NCI-H1092 treated with DMSO at 0.1 percent for 48 hours (cell line): ENCODE results near the gene HELT.
"Not testable (repeated sequence)": the region's sequence is repeated elsewhere in the genome, so short reads cannot be mapped to it uniquely, and the experiment has no call there.

Source experiments
- DNase-seq: peaks from one replicate; lab custom pipeline; 2025; lab: John Stamatoyannopoulos, UW

The HELT gene

DNA sequence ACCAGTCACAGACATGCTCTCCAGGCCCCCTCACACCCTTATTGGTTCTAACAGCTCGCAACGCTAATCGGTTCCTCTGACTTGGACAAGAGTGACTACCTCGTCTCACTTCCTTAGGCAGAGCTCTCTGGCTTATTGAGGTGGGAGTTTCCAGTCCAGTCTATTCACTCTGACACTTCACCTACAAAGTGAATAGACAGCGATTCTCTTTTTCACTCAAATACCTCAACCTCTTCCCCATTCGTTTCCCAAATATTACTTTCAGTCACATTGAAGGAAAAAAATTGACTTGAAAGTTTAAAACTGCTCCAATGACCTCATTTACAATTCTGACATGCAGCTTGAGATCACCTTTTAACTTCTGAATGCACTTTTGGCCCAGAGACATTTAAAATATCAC, 17.7 kb downstream of the HELT start:
- DNase-seq: no peak

DNA sequence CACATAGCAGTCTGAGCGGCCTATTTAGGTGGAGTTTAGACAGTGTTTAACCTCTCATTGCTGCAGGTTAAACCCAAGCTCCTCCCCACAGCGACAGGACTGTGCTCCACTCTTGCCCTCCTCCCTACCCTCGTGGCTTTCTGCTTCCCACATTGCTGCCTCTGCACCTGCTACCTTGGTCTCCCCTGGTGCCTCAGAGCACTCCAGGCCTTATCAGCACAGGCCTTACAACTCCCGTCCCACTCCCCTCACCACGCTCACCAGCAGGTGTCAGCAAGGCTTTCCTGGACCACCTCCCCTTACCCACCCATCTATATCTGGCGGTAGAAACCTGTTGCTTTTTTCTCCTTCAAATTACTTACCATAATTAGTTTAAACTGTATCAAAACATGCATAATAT, 18.6 kb downstream of the HELT start:
- no peak for DNase-seq

DNA sequence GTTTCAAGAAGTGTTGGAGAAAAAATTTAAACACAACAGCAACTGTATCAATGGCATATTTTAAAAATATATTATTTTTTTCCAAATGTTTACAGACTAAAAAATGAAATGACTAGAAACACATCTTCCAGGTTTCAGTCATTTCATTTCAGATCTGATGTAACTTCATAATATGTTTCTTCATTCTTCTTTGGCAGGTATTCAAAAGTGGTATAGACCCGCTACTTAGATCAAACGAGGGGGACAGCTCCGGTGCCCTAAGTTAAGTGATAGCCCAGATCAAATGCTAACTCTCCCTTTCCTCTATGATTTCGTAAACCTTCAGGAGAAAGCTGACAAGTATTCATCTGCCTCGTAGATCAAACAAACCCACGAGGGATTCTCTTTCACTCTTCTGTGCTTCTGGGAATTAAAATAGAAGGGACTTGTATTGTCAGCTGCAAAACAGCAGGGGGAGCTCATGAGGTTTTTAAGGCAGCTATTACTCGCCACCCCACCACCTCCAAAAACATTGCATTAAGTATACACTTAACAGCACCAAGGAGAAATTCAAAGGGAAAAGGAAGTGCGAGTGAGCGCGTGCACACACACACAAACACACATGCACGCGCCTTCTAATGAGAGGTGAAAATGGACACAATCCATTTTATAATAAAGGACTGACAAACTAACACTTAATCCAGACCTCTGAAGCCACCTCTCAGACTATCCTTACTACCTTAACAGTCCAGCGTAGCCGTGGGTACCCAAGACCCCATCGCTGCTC, 21.4 kb downstream of the HELT start:
- peak; percentile 65 for DNase-seq

DNA sequence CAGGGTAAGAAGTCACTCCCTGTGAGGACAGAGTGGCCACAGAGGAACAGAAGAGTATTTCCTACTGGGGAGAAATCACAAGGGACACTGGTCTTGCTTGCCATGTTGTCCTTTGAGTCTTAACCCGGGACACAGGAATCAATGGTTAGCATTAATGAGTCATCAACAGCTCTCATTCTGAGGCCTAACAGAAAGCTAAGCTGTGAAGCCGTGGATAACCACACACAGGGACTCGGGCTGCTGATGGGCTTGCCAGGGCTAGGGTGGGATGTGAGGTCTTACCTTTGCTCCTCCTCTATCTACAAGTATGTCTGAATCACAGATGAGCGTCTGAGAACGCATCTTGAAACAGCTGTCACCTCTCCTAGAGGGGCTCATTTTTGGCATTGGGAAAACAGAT, 22.2 kb downstream of the HELT start:
- no peak for DNase-seq

DNA sequence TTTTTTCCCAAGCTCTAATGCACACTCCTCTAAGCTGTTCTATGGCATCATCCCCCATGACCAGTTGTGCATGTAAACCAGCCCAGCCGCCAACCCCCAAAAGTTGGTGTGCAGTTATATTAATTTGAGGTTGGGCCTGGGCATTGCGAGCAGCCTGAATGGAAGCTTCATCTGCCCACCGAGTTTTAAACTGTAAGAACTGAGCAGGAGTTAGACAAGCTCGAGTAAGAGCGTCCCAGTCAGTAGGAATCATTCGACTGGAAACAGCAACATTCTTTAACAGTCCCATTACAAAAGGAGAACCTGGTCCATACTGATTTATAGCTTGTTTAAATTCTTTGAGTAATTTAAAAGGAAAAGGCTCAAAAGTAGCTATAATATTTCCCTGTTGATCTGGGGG, 32.0 kb downstream of the HELT start:
- DNase-seq: not testable (repeated sequence)

DNA sequence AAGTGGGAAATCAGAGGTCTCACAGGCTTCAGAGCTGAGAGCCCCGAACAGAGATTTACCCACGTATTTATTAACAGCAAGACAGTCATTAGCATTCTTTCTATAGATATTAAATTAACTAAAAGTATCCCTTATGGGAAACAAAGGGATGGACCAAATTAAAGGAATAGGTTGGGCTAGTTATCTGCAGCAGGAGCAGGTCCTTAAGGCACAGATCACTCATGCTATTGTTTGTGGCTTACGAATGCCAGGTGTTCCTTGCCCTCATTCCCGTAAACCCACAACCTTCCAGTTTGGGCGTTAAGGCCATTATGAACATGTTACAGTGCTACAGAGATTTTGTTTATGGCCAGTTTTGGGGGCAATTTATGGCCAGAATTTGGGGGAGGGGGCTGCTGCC, 33.0 kb downstream of the HELT start:
- not testable (repeated sequence) for DNase-seq

DNA sequence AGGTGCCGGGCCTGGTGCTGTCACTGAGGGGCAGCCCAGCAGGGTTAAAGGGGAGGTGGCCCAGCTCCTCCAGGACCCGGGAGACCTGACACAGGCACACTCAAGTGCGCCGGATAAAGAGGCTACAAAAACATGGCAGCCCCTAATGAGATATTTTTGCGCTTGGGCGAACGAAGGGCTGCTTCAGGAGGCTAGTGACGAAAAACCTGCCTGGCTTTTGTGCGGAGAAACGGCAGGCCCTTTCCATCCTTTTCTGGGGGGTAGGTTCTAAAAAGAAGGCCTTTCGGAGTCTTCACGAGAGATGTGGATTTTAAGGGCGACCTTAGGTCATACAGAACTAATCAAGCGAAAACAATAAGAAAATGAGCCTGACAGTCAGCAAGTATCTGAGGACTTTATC, 35.5 kb downstream of the HELT start:
- no peak for DNase-seq

DNA sequence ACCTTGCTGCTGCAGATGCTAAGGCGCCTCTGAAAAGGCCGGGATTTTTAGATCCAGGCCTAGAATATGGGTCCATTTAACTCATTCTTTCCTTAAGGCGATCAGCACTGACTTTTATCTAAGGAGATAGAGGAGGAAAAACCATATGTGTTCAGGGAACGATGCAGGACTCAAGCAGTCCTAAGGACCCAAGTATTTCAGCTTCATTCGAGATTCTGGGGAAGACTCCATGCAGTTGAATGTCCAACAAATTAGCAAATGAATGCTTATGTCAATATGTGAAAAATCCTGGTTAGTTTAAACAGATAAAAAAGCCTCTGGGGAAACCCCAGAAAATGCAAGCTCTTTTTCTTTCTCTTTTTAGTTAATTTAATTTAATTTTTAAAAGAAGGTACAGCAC, 36.0 kb downstream of the HELT start:
- DNase-seq: no peak

DNA sequence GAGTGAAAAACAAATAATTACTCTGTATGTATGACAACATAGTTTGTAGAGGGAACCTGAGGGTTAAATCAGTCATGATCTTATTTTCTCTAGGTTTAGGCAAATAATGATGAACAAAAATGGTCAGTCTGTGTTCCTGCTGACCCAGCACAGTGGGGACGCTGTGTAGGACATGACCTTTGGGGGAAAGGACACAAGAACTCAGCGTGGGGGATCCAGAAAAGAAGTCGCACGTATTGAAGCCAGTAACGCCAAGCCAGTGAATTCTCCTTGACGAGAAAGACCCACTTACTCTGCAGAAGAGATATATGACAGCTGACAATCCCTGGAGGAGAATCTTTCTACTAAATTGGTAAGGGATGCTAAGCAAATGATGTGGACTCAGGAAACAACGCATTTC, 36.6 kb downstream of the HELT start:
- DNase-seq: no peak

DNA sequence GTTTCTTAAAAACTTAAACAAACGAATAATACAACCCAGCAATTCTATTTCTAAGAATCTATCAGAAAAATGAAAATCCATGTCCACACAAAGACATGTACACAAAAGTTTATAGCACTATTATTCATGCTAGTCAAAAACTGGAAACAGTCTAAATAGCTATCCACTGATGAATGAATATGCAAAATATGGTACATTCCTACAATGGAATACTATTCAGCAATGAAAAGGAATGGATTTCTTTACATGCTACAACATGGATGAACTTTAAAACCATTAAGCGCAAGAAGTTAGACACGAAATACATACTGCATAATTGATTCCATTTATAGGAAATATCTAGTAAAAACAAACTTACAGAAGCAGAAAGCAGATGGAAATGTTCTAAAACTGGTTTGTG, 43.3 kb downstream of the HELT start:
- no peak for DNase-seq

DNA sequence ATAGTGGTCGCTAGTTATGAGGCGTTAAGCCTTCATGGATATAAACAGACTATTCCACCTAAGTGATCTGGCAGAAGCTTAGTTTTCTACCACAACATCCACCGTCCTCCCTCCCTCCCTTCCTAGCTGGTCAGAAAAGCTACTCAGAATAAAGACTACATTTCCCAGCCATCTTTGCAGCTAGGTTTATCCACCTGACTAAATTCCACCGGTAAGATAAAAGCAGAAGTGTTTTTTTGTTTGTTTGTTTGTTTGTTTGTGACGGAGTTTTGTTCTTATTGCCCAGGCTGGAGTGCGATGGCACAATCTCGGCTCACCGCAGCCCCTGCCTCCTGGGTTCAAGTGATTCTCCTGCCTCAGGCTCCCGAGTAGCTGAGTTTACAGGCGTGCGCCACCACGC, 44.3 kb downstream of the HELT start:
- DNase-seq: no peak

DNA sequence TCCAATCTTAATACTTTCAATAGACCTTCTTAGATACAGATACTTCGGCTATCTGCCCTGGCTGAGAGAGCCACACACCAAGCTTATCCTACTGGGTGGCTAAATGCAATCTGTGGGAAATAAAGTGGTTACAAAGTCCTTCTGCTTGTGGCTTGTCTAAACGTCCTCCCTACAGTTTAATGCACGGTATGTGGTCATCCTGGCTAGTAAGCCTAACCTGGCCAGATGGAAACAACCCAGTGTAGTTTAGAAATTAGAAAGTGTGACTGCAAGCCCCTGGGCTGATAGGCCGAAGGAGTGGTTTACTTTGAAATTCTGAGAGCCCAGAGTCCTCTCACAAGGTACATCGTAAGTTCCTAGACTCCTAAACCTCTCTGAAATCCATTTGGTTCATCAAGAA, 47.9 kb downstream of the HELT start:
- no peak for DNase-seq

DNA sequence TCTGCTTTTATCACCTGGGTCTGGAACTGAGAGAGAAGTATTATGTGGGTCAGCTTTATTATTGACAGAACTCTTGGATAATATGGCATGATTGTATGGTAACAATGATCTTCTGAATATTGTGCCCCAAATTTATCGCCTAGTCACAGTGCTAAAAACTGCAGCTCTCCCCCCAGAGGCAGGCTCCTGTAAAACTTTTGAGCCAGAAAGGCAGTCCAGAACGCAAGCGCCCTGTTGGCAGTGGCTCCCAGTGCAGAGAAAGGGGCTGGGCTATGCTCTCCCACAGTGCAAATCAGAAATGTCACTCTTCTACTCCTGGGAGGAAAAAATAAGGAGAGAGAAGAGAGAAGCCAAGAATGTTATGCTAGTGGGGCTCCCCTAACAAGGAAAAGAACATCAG, 50.5 kb downstream of the HELT start:
- no peak for DNase-seq
